ENCODE data around the gene NEDD9. TPM values are rescaled to one million over a fixed set of nuclear protein-coding genes. Genes with fewer than 3 reads are reported as not detected.

NEDD9 gene
- polyA plus RNA-seq, 3 donors: 18.2 to 35.9 (median 33.0) TPM

GRCh38 chr6:11194356-11195218 is 37.9 kb downstream of the NEDD9 start:
- no peak overlapping the region for H2AFZ ChIP-seq (ENCODE audit: insufficient read depth, low read depth, low read length, poor library complexity, severe bottlenecking)
- peaks cover 42 to 65% of the 10 kb centered on the region in 2 donors for H3K36me3 ChIP-seq (replicated peaks in 1 of 2; ENCODE audit: control insufficient read depth in 1 of 2, insufficient read depth in 2 of 2, low read length in 2 of 2)
- H3K4me3 ChIP-seq (replicated peaks in 1 of 3; ENCODE audit: low read depth in 2 of 3, low read length in 3 of 3): no peak overlapping the region
- H3K36me3 Mint-ChIP-seq: peaks cover 63 to 68% of the 10 kb centered on the region in 2 donors
- no peak overlapping the region for H3K27ac Mint-ChIP-seq
- TF ChIP-seq CTCF (IDR thresholded peaks at IDR 0.05): no peak
- H3K27me3 Mint-ChIP-seq (ENCODE audit: low read depth in 3 of 3): peaks cover 0 to 5% (median 5%) of the 10 kb centered on the region in 3 donors
- no peak overlapping the region for H3K4me2 ChIP-seq (replicated peaks; ENCODE audit: extremely low read depth, low read length, poor library complexity, severe bottlenecking)
- peaks cover 0 to 6% (median 0%) of the 10 kb centered on the region in 7 donors for H3K9me3 Mint-ChIP-seq
- no peaks in the 10 kb centered on the region for H3K9me3 ChIP-seq (replicated peaks in 1 of 2; ENCODE audit: control insufficient read depth in 1 of 2, insufficient read depth in 1 of 2, low read length in 2 of 2)
- H3K4me3 Mint-ChIP-seq: no peak overlapping the region
- no peaks in the 10 kb centered on the region for H3K4me1 ChIP-seq (ENCODE audit: control insufficient read depth in 1 of 2, insufficient read depth in 2 of 2, low read length in 2 of 2)
- WGBS (ENCODE audit: insufficient coverage): 94% methylated on average over 8 of the region's 12 CpGs
- H4K20me1 ChIP-seq (ENCODE audit: insufficient read depth, low read length): peaks cover 6% of the 10 kb centered on the region
- no peaks in the 10 kb centered on the region for H3K79me2 ChIP-seq (ENCODE audit: insufficient read depth, low read length)
- H3K27ac ChIP-seq (ENCODE audit: low read depth in 1 of 2, low read length in 2 of 2): no peak overlapping the region
- DNase-seq: no peak
- peaks cover 5% of the 10 kb centered on the region for H3K4me1 Mint-ChIP-seq
- no peak overlapping the region for H3K9ac ChIP-seq (ENCODE audit: insufficient read depth, low read length, poor library complexity, severe bottlenecking)
- no peaks in the 10 kb centered on the region for H3K27me3 ChIP-seq (ENCODE audit: control insufficient read depth in 2 of 2, insufficient read depth in 2 of 2, low read length in 2 of 2)
- intact Hi-C loops (cut with micrococcal nuclease): no loop called here

- H3K4me3 Mint-ChIP-seq: no peak overlapping the region
- no peak for TF ChIP-seq CTCF (IDR thresholded peaks at IDR 0.05)
- peaks cover 2 to 5% (median 5%) of the 10 kb centered on the region in 3 donors for H3K27me3 Mint-ChIP-seq (ENCODE audit: low read depth in 3 of 3)
- intact Hi-C loops (cut with micrococcal nuclease): no loop called here
- Histone ChIP-seq H3K4me1 (ENCODE audit: control insufficient read depth in 1 of 2, insufficient read depth in 2 of 2, low read length in 2 of 2) (no peaks in the 10 kb centered on the region), H3K27ac (ENCODE audit: low read depth in 1 of 2, low read length in 2 of 2) (no peak overlapping the region), H4K20me1 (ENCODE audit: insufficient read depth, low read length) (peaks cover 6% of the 10 kb centered on the region), H3K27me3 (ENCODE audit: control insufficient read depth in 2 of 2, insufficient read depth in 2 of 2, low read length in 2 of 2) (no peaks in the 10 kb centered on the region), H2AFZ (ENCODE audit: insufficient read depth, low read depth, low read length, poor library complexity, severe bottlenecking) (no peak overlapping the region), H3K79me2 (ENCODE audit: insufficient read depth, low read length) (no peaks in the 10 kb centered on the region), H3K9ac (ENCODE audit: insufficient read depth, low read length, poor library complexity, severe bottlenecking) (no peak overlapping the region), H3K4me3 (replicated peaks in 1 of 3; ENCODE audit: low read depth in 2 of 3, low read length in 3 of 3) (no peak overlapping the region), H3K4me2 (replicated peaks; ENCODE audit: extremely low read depth, low read length, poor library complexity, severe bottlenecking) (no peak overlapping the region), H3K36me3 (replicated peaks in 1 of 2; ENCODE audit: control insufficient read depth in 1 of 2, insufficient read depth in 2 of 2, low read length in 2 of 2) (peaks cover 51 to 68% of the 10 kb centered on the region in 2 donors), H3K9me3 (replicated peaks in 1 of 2; ENCODE audit: control insufficient read depth in 1 of 2, insufficient read depth in 1 of 2, low read length in 2 of 2) (no peaks in the 10 kb centered on the region)
- WGBS (ENCODE audit: insufficient coverage): no CpG with 5 or more reads among the region's 6 CpGs
- DNase-seq: no peak
- H3K36me3 Mint-ChIP-seq: peaks cover 65 to 68% of the 10 kb centered on the region in 2 donors
- peaks cover 0 to 6% (median 0%) of the 10 kb centered on the region in 7 donors for H3K9me3 Mint-ChIP-seq
- H3K27ac Mint-ChIP-seq: peak overlapping the region in 4 of 7 donors; percentile 2 to 66 (median 46)
- H3K4me1 Mint-ChIP-seq: no peaks in the 10 kb centered on the region
Measured at GRCh38 chr6:11193434-11193833, 39.0 kb downstream of the NEDD9 start.

All from CD14-positive monocyte (primary cell).